Lung (tissue), 12 donors: Measurements from ENCODE around the gene UROS. TPM values are rescaled to one million over a fixed set of nuclear protein-coding genes. Genes with fewer than 3 reads are reported as not detected.

ENCODE experiments used
- ATAC-seq: fragments of 200-7000 bp; cut with Tn5 transposase; one replicate; pipeline ENCODE4 v1.9.1; 2020; ENCODE audit warnings: moderate number of reproducible peaks; ENCODE audit not compliant: insufficient read depth, low FRiP score
- DNase-seq, 3 donors: peaks; one replicate each; pipeline ENCODE4 v3.0.0-alpha.2; 2013 to 2017
- H3K27ac ChIP-seq, 2 donors: one replicate each; pipeline ENCODE4 v1.5.1; 2013; ENCODE audit warnings: mild to moderate bottlenecking in 2 of 2, moderate library complexity in 2 of 2, control low read depth in 1 of 2, inconsistent platforms in 1 of 2, low read depth in 1 of 2, low read length in 1 of 2
- H3K27me3 ChIP-seq, 3 donors: one replicate each; pipeline ENCODE4 v1.5.1; 2013; ENCODE audit warnings: low read length in 2 of 3; ENCODE audit not compliant: control insufficient read depth in 3 of 3, insufficient read depth in 3 of 3
- H3K36me3 ChIP-seq, 4 donors: one replicate each; pipeline ENCODE4 v1.5.1; 2013; ENCODE audit warnings: low read length in 4 of 4, mild to moderate bottlenecking in 1 of 4, moderate library complexity in 1 of 4; ENCODE audit not compliant: control insufficient read depth in 4 of 4, insufficient read depth in 4 of 4
- H3K4me1 ChIP-seq, 5 donors: one replicate each; pipeline ENCODE4 v1.5.1; 2013; ENCODE audit warnings: low read length in 5 of 5, mild to moderate bottlenecking in 2 of 5, moderate library complexity in 1 of 5; ENCODE audit not compliant: control insufficient read depth in 5 of 5, insufficient read depth in 5 of 5
- H3K4me3 ChIP-seq: one replicate; pipeline ENCODE4 v1.5.1; 2013; ENCODE audit warnings: mild to moderate bottlenecking, control low read depth, moderate library complexity
- H3K9ac ChIP-seq, 2 donors: one replicate each; pipeline ENCODE4 v1.5.1; 2013; ENCODE audit warnings: low read length in 2 of 2, control low read depth in 1 of 2; ENCODE audit not compliant: insufficient read depth in 1 of 2
- H3K9me3 ChIP-seq, 4 donors: one replicate each; pipeline ENCODE4 v1.5.1; 2013; ENCODE audit warnings: low read length in 3 of 4, mild to moderate bottlenecking in 1 of 4, moderate library complexity in 1 of 4; ENCODE audit not compliant: control insufficient read depth in 4 of 4, insufficient read depth in 3 of 4
- WGBS, 2 donors: extraction: QIAGEN DNeasy Blood & Tissue Kit; methylation state at CpG; one replicate each; pipeline ENCODE4 v1.1.7; 2013; 5-methylcytosine and 5-hydroxymethylcytosine counted together
- polyA plus RNA-seq, 2 donors: library from polyadenylated mRNA; stranded (reverse); fragments of 200-250 nt; gene quantifications; one replicate each; pipeline ENCODE4 v1.2.1, GENCODE V29; 2013
- total RNA-seq, 2 donors: library from RNA; depleted of rRNA in 1 of 2; stranded (reverse); fragments of >200 nt in 1 of 2; gene quantifications; one replicate each; pipeline ENCODE4 v1.2.1, GENCODE V29; 2014 to 2021
- TF ChIP-seq, protein P1 (sequence below): IDR thresholded peaks from 2 replicates; pipeline ENCODE4 v1.5.1; 2012; ENCODE audit warnings: mild to moderate bottlenecking; ENCODE audit errors: control extremely low read depth, extremely low read depth
- donor health status: control.
- donor health status: control.
- donor health status: Bipolar disorder and iron deficiency.
- donor health status: healthy.
- donor health status: DM: yes; HTN: yes; CAD: no.

UROS gene
- total and polyA plus RNA-seq, 4 donors: 29.8 to 45.5 (median 38.6) TPM

- peak in 1 of 3 donors; percentile 19 for DNase-seq
- WGBS, 2 donors: 0% methylated on average over 20 of the region's 20 CpGs
- no peak for ATAC-seq
- TF ChIP-seq, protein P1, sequence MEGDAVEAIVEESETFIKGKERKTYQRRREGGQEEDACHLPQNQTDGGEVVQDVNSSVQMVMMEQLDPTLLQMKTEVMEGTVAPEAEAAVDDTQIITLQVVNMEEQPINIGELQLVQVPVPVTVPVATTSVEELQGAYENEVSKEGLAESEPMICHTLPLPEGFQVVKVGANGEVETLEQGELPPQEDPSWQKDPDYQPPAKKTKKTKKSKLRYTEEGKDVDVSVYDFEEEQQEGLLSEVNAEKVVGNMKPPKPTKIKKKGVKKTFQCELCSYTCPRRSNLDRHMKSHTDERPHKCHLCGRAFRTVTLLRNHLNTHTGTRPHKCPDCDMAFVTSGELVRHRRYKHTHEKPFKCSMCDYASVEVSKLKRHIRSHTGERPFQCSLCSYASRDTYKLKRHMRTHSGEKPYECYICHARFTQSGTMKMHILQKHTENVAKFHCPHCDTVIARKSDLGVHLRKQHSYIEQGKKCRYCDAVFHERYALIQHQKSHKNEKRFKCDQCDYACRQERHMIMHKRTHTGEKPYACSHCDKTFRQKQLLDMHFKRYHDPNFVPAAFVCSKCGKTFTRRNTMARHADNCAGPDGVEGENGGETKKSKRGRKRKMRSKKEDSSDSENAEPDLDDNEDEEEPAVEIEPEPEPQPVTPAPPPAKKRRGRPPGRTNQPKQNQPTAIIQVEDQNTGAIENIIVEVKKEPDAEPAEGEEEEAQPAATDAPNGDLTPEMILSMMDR: no peak
- H3K27ac ChIP-seq: peak overlapping the region; percentile 89 to 96
- H3K36me3 ChIP-seq: peaks cover 8 to 18% (median 13%) of the 10 kb centered on the region in 4 donors
- no peaks in the 10 kb centered on the region for H3K27me3 ChIP-seq
- H3K4me1 ChIP-seq: peaks cover 5 to 20% (median 13%) of the 10 kb centered on the region in 5 donors
- H3K9me3 ChIP-seq: no peaks in the 10 kb centered on the region
- peak overlapping the region; percentile 86 for H3K4me3 ChIP-seq
- H3K9ac ChIP-seq: peak overlapping the region; percentile 85 to 99
Measured at GRCh38 chr10:125823663-125824251, 699 bp upstream of the UROS start.

DNA sequence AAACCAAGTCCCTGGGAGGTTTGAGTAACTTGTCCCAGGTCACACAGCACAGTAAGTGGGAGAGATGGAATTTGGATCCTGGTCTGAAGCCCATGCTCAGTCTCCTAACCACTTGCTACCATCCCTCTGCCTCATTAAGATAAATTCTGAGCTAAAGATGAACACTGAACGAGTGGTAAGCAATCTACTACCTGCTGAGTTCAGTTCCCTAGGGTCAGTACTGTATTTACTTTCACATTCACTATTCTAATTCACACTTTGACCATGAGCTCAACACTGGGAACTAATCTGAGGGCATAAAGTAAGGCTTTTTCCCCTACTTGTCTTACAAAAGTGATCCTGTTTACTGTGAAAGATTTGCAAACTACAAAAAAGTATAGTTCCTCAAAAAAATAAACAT, 2.4 kb downstream of the UROS start:
- H3K9ac ChIP-seq: no peak overlapping the region
- no peak for DNase-seq
- TF ChIP-seq, protein P1: no peak
- H3K9me3 ChIP-seq: no peaks in the 10 kb centered on the region
- H3K4me3 ChIP-seq: no peak overlapping the region
- no peaks in the 10 kb centered on the region for H3K27me3 ChIP-seq
- WGBS, 2 donors: 65 to 86% methylated on average over 1 of the region's 1 CpG
- peaks cover 0 to 4% (median under 1%) of the 10 kb centered on the region in 4 donors for H3K36me3 ChIP-seq
- no peak overlapping the region for H3K27ac ChIP-seq
- H3K4me1 ChIP-seq: peaks cover 5 to 20% (median 13%) of the 10 kb centered on the region in 5 donors
- no peak for ATAC-seq

- WGBS, 2 donors: 87% methylated on average over 6 of the region's 6 CpGs
- Histone ChIP-seq H3K4me1 (peaks cover 0 to 6% (median 2%) of the 10 kb centered on the region in 5 donors), H3K36me3 (peaks cover 9 to 20% (median 12%) of the 10 kb centered on the region in 4 donors), H3K4me3 (no peak overlapping the region), H3K27ac (no peak overlapping the region), H3K27me3 (no peaks in the 10 kb centered on the region), H3K9me3 (no peaks in the 10 kb centered on the region), H3K9ac (no peak overlapping the region)
- no peak for DNase-seq
- no peak for ATAC-seq
- TF ChIP-seq, protein P1: no peak
Measured at GRCh38 chr10:125817337-125817946, 5.6 kb downstream of the UROS start.
